GM18507 (cell line): ENCODE results near the gene P2RX1.

Experiments used
- DNase-seq: peaks from one replicate; pipeline ENCODE4 v3.0.0; 2011; ENCODE audit warnings: low read depth; ENCODE audit not compliant: insufficient read length; ENCODE audit errors: extremely low spot score
- FAIRE-seq: peaks from 2 replicates; lab custom pipeline; 2011; peaks lifted over from hg19 to GRCh38; lab: Jason Lieb, UNC

Gene P2RX1

GRCh38 chr17:3915995-3916696 is at the start of gene P2RX1:
TSS of gene P2RX1 (minus strand) at chr17:3916465. CDS start at chr17:3916225, 240 bp downstream.
- no peak for FAIRE-seq
- DNase-seq, result no peak

- FAIRE-seq, result peak; percentile 91
These were observed 49.0 kb upstream of the P2RX1 start for GRCh38 chr17:3965118-3965800.

GRCh38 chr17:3964203-3965117 is 48.2 kb upstream of the P2RX1 start, which contains the start of gene ATP2A3:
TSS of gene ATP2A3 (minus strand) at chr17:3964437. CDS start at chr17:3964291, 146 bp downstream.
- DNase-seq (peak; percentile 69), FAIRE-seq (no peak)

More at GRCh38 chr17:3965118-3965800, 49.0 kb upstream of the P2RX1 start:
- peak; percentile 68 for DNase-seq

- DNase-seq (peak; percentile 59), FAIRE-seq (peak; percentile 96)
These were observed 47.3 kb upstream of the P2RX1 start for GRCh38 chr17:3963237-3964201.

- DNase-seq (no peak), FAIRE-seq (no peak)
These were observed 46.6 kb upstream of the P2RX1 start for GRCh38 chr17:3962965-3963236.

GRCh38 chr17:3962217-3962964 is 46.1 kb upstream of the P2RX1 start:
- no peak for DNase-seq
- peak; percentile 56 for FAIRE-seq

GRCh38 chr17:3961564-3962047 is 45.3 kb upstream of the P2RX1 start:
- FAIRE-seq, result peak; percentile 85
- no peak for DNase-seq

GRCh38 chr17:3960764-3961163 is 44.5 kb upstream of the P2RX1 start:
- DNase-seq, result no peak
- FAIRE-seq, result no peak

GRCh38 chr17:3959921-3960601 is 43.8 kb upstream of the P2RX1 start:
- DNase-seq (no peak), FAIRE-seq (no peak)

GRCh38 chr17:3959295-3959899 is 43.1 kb upstream of the P2RX1 start:
- DNase-seq, result no peak
- FAIRE-seq, result no peak

- DNase-seq (no peak), FAIRE-seq (no peak)
These were observed 41.7 kb upstream of the P2RX1 start for GRCh38 chr17:3957735-3958599.

GRCh38 chr17:3956983-3957382 is 40.7 kb upstream of the P2RX1 start:
- FAIRE-seq (no peak), DNase-seq (no peak)

GRCh38 chr17:3956327-3956957 is 40.2 kb upstream of the P2RX1 start:
- DNase-seq (no peak), FAIRE-seq (no peak)

- FAIRE-seq (no peak), DNase-seq (no peak)
These were observed 39.4 kb upstream of the P2RX1 start for GRCh38 chr17:3955673-3955988.

- DNase-seq (no peak), FAIRE-seq (no peak)
These were observed 38.9 kb upstream of the P2RX1 start for GRCh38 chr17:3954976-3955672.

- DNase-seq, result no peak
- FAIRE-seq, result no peak
These were observed 37.8 kb upstream of the P2RX1 start for GRCh38 chr17:3954086-3954485.
